Retinal pigment epithelial cell (primary cell): ENCODE results near the gene HM13.
"Not testable (repeated sequence)": the region's sequence is repeated elsewhere in the genome, so short reads cannot be mapped to it uniquely, and the experiment has no call there.

Experiments used
- DNase-seq: peaks from one replicate; pipeline ENCODE4 v3.0.0-alpha.2; 2010; ENCODE audit warnings: low read depth
- H3K4me3 ChIP-seq: 2 replicates; pipeline ENCODE4 v1.5.1; 2011; ENCODE audit warnings: mild to moderate bottlenecking, low read length, control low read depth, moderate library complexity
- TF ChIP-seq, protein P1 (sequence below): conservative IDR thresholded peaks from 2 replicates; pipeline ENCODE4 v1.5.1; 2011; ENCODE audit warnings: low read depth, low read length, control low read depth, inconsistent platforms

HM13 gene

GRCh38 chr20:31536575-31536974 lies 22.3 kb downstream of the HM13 start:
- no peak for DNase-seq
- TF ChIP-seq, protein P1, sequence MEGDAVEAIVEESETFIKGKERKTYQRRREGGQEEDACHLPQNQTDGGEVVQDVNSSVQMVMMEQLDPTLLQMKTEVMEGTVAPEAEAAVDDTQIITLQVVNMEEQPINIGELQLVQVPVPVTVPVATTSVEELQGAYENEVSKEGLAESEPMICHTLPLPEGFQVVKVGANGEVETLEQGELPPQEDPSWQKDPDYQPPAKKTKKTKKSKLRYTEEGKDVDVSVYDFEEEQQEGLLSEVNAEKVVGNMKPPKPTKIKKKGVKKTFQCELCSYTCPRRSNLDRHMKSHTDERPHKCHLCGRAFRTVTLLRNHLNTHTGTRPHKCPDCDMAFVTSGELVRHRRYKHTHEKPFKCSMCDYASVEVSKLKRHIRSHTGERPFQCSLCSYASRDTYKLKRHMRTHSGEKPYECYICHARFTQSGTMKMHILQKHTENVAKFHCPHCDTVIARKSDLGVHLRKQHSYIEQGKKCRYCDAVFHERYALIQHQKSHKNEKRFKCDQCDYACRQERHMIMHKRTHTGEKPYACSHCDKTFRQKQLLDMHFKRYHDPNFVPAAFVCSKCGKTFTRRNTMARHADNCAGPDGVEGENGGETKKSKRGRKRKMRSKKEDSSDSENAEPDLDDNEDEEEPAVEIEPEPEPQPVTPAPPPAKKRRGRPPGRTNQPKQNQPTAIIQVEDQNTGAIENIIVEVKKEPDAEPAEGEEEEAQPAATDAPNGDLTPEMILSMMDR: no peak
- no peak overlapping the region for H3K4me3 ChIP-seq

- TF ChIP-seq, protein P1: no peak
- no peak overlapping the region for H3K4me3 ChIP-seq
- DNase-seq: no peak
These were observed 23.1 kb downstream of the HM13 start for GRCh38 chr20:31537116-31537871.

DNA sequence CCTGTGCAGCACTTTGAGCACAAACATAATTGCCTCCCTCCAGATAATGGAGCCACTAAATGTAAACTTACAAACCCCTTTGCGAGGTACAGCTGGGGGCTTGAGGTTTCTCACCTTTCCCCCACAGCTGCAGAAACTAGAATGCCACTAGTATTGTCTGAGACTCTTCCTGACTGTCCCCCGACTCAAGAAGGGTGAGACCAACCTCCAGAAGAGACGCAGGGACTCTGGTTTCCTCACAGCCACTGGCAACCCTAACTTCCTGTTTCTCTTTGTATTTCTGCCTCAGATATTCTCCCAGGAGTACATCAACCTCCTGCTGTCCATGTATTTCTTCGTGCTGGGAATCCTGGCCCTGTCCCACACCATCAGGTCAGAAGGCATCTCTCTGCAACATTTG lies 23.6 kb downstream of the HM13 start:
- no peak overlapping the region for H3K4me3 ChIP-seq
- TF ChIP-seq, protein P1: no peak
- no peak for DNase-seq

DNA sequence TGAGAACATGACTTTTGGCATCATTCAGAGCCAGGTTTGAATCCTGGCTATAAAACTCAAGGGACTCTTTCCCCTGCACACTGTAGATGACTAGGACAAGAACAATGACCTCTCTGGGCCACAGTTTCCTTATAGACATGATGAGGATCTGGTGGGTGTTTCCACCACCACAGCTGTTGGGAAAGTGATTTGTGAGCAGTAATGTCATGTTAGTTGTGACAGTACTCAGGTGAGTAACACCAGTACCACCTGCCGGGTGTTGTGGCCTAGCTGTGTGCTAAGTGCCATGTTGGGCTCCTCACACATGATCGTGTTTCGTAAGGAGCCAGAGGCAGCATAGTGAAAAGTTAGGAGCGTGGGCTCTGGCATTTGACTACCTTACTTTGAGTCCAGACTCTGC lies 24.1 kb downstream of the HM13 start:
- TF ChIP-seq, protein P1: no peak
- no peak overlapping the region for H3K4me3 ChIP-seq
- DNase-seq: no peak

DNA sequence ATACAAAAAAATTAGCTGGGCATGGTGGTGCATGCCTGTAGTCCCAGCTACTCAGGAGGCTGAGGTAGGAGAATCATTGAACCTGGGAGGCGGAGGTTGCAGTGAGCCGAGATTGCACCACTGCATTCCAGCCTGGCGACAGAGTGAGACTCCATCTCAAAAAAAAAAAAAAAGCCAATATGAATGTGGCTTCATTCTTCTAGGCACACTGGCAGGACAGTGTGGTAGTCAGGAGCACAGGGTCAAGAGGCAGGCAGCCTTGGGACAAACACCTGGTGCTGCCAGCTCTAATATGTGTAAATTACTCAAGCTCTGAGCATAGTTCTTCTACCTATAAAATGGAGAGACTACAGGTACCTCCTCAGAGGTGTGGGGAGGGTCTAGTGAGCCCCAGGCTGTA lies 25.4 kb downstream of the HM13 start:
- not testable (repeated sequence) for H3K4me3 ChIP-seq, DNase-seq

DNA sequence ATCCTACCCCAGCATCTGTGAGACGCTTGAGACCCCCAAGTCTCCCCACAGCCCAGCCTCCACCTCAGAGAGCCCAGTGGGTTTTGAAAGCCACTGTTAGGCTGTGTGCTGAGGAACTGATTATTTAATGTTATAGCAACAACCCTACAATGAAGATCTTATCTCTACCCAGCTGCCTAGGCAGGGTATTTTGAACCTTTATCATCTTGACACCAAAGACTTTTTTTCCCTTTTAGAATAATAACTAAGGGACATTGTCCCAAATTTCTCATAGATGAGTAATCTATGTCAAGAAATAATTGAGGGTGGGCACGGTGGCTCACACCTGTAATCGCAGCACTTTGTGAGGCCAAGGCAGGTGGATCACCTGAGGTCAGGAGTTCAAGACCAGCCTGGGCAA lies 26.2 kb downstream of the HM13 start:
- TF ChIP-seq, protein P1: no peak
- DNase-seq: no peak
- no peak overlapping the region for H3K4me3 ChIP-seq

- DNase-seq: no peak
- no peak overlapping the region for H3K4me3 ChIP-seq
- TF ChIP-seq, protein P1: no peak
These were observed 28.1 kb downstream of the HM13 start for GRCh38 chr20:31542201-31542842.
